A549 (cell line): ENCODE data around the gene KLHL22.
"Not testable (repeated sequence)": the region's sequence is repeated elsewhere in the genome, so short reads cannot be mapped to it uniquely, and the experiment has no call there.

Experiments
- POLR2A ChIP-seq: IDR thresholded peaks from 2 replicates; pipeline ENCODE4 v1.6.1; 2012; ENCODE audit warnings: mild to moderate bottlenecking, low read length
- RAD21 ChIP-seq, 2 experiments: fragments of >200 bp in 1 of 2; sonication (Bioruptor Twin) in 1 of 2; formaldehyde crosslinking in 1 of 2; IDR thresholded peaks in 1 of 2; conservative IDR thresholded peaks in 1 of 2; 2 replicates in 1 of 2; 3 replicates in 1 of 2; pipeline ENCODE4 v1.6.1; 2012 to 2018; ENCODE audit warnings: inconsistent platforms in 1 of 2
- RCOR1 ChIP-seq: fragments of 150-350 bp; IDR thresholded peaks from 2 replicates; pipeline ENCODE4 v1.6.1; 2014; ENCODE audit warnings: antibody characterized with exemption, low read length, low read depth
- SMC3 ChIP-seq: fragments of >200 bp; sonication (Bioruptor Twin); formaldehyde crosslinking; IDR thresholded peaks from 3 replicates; pipeline ENCODE4 v1.6.1; 2018; ENCODE audit warnings: inconsistent platforms
- TF ChIP-seq, protein P1 (sequence below): fragments of >200 bp; sonication (Bioruptor Twin); formaldehyde crosslinking; IDR thresholded peaks from 3 replicates; pipeline ENCODE4 v1.5.1; 2016
- TF ChIP-seq, protein P2 (sequence below): fragments of 200-600 bp; sonication (generic); IDR thresholded peaks from 2 replicates; pipeline ENCODE4 v1.6.1; 2016; ENCODE audit warnings: antibody characterized with exemption, mild to moderate bottlenecking, moderate library complexity

DNA sequence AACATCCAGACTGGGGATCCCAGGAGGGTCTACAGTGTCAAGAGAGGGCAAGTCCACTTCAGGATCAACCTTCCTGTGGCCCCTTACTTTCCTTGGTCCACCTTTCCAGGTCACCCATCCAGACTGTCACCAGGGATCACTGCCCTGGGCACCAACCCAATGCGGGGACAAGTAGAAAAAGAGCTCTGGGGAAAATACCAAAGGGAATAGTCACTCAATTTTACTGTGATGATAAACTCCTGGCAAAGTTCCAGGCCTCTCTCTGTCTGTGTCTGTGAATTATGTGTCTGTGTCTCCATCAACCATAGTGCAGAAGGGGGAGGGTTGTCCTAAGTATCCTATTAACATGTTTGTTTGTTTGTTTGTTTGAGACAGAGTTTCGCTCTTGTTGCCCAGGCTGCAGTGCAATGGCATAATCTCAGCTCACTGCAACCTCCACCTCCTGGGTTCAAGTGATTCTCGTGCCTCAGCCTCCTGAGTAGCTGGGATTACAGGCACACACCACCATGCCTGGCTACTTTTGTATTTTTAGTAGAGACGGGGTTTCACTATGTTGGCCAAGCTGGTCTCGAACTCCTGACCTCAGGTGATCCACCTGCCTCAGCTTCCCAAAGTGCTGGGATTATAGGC is 8.8 kb upstream of the KLHL22 start:
- TF ChIP-seq, protein P1, sequence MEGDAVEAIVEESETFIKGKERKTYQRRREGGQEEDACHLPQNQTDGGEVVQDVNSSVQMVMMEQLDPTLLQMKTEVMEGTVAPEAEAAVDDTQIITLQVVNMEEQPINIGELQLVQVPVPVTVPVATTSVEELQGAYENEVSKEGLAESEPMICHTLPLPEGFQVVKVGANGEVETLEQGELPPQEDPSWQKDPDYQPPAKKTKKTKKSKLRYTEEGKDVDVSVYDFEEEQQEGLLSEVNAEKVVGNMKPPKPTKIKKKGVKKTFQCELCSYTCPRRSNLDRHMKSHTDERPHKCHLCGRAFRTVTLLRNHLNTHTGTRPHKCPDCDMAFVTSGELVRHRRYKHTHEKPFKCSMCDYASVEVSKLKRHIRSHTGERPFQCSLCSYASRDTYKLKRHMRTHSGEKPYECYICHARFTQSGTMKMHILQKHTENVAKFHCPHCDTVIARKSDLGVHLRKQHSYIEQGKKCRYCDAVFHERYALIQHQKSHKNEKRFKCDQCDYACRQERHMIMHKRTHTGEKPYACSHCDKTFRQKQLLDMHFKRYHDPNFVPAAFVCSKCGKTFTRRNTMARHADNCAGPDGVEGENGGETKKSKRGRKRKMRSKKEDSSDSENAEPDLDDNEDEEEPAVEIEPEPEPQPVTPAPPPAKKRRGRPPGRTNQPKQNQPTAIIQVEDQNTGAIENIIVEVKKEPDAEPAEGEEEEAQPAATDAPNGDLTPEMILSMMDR: not testable (repeated sequence)
- not testable (repeated sequence) for TF ChIP-seq POLR2A; RCOR1; RAD21 (conservative IDR thresholded peaks at IDR 0.05 in 1 of 2, IDR thresholded peaks at IDR 0.05 in 1 of 2); SMC3
- TF ChIP-seq, protein P2, sequence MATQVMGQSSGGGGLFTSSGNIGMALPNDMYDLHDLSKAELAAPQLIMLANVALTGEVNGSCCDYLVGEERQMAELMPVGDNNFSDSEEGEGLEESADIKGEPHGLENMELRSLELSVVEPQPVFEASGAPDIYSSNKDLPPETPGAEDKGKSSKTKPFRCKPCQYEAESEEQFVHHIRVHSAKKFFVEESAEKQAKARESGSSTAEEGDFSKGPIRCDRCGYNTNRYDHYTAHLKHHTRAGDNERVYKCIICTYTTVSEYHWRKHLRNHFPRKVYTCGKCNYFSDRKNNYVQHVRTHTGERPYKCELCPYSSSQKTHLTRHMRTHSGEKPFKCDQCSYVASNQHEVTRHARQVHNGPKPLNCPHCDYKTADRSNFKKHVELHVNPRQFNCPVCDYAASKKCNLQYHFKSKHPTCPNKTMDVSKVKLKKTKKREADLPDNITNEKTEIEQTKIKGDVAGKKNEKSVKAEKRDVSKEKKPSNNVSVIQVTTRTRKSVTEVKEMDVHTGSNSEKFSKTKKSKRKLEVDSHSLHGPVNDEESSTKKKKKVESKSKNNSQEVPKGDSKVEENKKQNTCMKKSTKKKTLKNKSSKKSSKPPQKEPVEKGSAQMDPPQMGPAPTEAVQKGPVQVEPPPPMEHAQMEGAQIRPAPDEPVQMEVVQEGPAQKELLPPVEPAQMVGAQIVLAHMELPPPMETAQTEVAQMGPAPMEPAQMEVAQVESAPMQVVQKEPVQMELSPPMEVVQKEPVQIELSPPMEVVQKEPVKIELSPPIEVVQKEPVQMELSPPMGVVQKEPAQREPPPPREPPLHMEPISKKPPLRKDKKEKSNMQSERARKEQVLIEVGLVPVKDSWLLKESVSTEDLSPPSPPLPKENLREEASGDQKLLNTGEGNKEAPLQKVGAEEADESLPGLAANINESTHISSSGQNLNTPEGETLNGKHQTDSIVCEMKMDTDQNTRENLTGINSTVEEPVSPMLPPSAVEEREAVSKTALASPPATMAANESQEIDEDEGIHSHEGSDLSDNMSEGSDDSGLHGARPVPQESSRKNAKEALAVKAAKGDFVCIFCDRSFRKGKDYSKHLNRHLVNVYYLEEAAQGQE: not testable (repeated sequence)
